ENCODE measurements around the gene BRINP2. TPM values are rescaled to one million over a fixed set of nuclear protein-coding genes. Genes with fewer than 3 reads are reported as not detected.

Gene BRINP2
- total and polyA plus RNA-seq, 9 donors = 0.02 to 0.70 (median 0.16) TPM; not detected in 3

DNA sequence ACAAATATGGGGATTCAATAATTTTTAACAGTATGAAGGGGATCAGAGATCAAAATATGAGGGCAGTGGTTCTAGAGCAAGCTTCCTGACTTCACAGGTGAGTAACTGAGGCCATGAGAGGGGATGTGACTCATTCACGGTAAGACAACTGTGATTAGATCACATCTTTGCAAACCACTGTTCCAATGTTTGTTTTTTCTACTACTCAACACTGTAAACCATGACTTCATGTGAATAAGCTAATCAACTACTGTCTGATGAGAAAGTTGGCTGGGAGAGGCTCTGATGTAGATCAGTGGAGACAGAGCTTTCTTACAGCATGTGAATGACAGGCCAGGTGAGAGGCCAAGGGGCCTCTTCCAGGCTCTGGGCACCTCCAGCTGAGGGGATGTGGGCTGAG, 84.7 kb downstream of the BRINP2 start:
- Histone ChIP-seq H3K27me3 (no peaks in the 10 kb centered on the region), H3K9me3 (no peaks in the 10 kb centered on the region), H3K4me3 (no peak overlapping the region), H3K27ac (no peak overlapping the region), H3K4me1 (ENCODE audit: insufficient read depth) (no peaks in the 10 kb centered on the region), H3K36me3 (no peaks in the 10 kb centered on the region)
- TF ChIP-seq, protein P1, sequence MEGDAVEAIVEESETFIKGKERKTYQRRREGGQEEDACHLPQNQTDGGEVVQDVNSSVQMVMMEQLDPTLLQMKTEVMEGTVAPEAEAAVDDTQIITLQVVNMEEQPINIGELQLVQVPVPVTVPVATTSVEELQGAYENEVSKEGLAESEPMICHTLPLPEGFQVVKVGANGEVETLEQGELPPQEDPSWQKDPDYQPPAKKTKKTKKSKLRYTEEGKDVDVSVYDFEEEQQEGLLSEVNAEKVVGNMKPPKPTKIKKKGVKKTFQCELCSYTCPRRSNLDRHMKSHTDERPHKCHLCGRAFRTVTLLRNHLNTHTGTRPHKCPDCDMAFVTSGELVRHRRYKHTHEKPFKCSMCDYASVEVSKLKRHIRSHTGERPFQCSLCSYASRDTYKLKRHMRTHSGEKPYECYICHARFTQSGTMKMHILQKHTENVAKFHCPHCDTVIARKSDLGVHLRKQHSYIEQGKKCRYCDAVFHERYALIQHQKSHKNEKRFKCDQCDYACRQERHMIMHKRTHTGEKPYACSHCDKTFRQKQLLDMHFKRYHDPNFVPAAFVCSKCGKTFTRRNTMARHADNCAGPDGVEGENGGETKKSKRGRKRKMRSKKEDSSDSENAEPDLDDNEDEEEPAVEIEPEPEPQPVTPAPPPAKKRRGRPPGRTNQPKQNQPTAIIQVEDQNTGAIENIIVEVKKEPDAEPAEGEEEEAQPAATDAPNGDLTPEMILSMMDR (IDR thresholded peaks at IDR 0.05) = no peak
- TF ChIP-seq POLR2A (IDR thresholded peaks at IDR 0.05) (no peak), EP300 (IDR thresholded peaks at IDR 0.05) (no peak)
- WGBS, 3 donors = 81 to 91% (median 89%) methylated on average over 1 of the region's 1 CpG
- no peak for DNase-seq
- intact Hi-C loops (cut with DNase I) = no loop called here

DNA sequence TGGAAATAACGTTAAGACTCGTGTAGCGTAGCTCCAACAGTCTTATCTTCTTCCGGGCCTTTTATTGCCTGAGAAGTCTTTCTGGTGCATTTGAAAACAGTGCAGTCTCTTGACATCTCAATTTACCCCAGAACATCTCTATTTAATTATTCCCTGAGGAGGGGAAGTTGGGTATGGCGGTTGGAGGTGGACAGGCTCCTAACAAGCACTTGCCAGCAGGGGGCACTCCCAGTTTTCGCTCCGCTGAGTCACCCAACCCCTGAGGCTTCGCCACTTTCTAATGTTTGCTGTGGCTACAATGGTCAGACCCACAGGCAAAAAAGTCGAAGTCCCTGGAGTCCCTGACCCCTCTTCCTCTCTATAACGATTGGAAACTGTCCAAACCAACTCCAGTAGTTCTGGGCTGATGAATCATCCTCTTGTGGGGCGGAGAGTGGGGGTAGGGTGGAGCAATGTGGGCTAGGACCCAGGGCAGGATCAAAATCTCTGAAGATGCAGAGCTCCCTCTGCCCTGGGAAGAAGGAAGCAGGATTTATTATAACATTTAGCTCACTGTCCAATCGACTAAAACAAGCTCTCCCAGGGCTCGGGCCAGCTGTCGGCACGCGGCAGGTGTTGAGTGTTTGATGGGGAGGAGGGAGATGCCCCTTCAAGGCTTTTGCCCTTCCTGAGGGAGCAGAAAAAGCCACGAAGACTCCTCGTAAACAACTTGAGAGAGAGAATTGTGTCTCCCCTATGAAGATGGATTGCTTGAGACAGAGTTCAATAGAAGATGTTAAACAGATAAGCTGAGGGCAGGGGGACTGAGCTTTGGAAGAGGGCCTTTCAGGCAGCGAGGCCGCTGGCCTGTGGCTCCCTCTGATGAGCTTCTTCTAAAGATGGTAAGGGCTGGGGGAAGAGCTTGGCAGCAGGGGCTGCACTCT, 85.7 kb downstream of the BRINP2 start:
- Histone ChIP-seq H3K9me3 (no peaks in the 10 kb centered on the region), H3K4me1 (ENCODE audit: insufficient read depth) (no peaks in the 10 kb centered on the region), H3K27ac (no peak overlapping the region), H3K36me3 (no peaks in the 10 kb centered on the region), H3K27me3 (no peaks in the 10 kb centered on the region), H3K4me3 (no peak overlapping the region)
- WGBS, 3 donors = 32 to 43% (median 37%) methylated on average over 20 of the region's 20 CpGs
- peak; percentile 33 to 69 (median 44) for DNase-seq
- intact Hi-C loops (cut with DNase I) = no loop called here
- no peak for TF ChIP-seq EP300 (IDR thresholded peaks at IDR 0.05)
- TF ChIP-seq POLR2A (IDR thresholded peaks at IDR 0.05) = no peak
- TF ChIP-seq, protein P1 (IDR thresholded peaks at IDR 0.05) = peak in 1 of 3 donors; percentile 29

DNA sequence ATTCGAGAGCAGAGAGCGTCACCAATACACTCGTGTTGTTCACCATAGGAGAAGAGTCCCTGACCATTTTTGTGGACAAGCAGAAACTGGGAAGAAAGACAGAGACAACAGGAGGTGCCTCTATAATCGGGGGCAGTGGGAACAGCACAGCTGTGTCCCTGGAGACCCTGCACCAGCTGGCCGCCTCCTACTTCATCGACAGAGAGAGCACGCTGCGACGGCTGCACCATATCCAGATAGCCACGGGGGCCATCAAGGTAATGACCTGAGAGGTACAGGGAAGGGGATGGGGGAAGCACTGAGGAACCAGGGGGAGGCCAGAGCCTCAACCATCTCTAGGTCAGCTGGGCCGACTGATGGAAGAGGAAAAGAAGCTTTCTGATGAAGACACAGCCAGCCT, 86.4 kb downstream of the BRINP2 start:
- Histone ChIP-seq H3K9me3 (no peaks in the 10 kb centered on the region), H3K4me1 (ENCODE audit: insufficient read depth) (no peaks in the 10 kb centered on the region), H3K27me3 (no peaks in the 10 kb centered on the region), H3K27ac (no peak overlapping the region), H3K4me3 (no peak overlapping the region), H3K36me3 (no peaks in the 10 kb centered on the region)
- TF ChIP-seq, protein P1 (IDR thresholded peaks at IDR 0.05) = no peak
- no peak for TF ChIP-seq POLR2A (IDR thresholded peaks at IDR 0.05)
- TF ChIP-seq EP300 (IDR thresholded peaks at IDR 0.05) = no peak
- no peak for DNase-seq
- intact Hi-C loops (cut with DNase I) = no loop called here
- 73 to 78% (median 76%) methylated on average over 11 of the region's 11 CpGs for WGBS, 3 donors

DNA sequence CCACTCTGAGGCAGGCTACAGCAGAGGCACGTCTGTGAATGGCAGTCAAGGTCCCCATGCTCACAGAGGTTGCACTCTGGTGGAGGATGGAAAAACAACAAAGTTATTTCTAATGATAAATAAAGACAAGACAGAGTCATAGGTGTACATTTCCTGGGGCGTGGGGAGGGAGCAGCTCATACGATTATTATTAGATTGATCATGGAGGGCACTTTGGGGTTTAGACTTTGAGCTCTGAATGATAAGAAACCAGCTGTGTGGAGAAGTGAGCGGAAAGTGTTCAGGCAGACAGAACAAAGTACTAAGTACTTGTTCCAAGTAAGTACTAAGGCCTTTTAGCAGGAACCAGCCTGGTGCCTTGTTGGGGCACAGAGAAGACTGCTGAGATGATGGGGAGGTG, 86.8 kb downstream of the BRINP2 start:
- no peak overlapping the region for H3K4me3 ChIP-seq
- WGBS, 3 donors = 84 to 86% (median 85%) methylated on average over 4 of the region's 4 CpGs
- no peaks in the 10 kb centered on the region for H3K27me3 ChIP-seq
- H3K36me3 ChIP-seq = no peaks in the 10 kb centered on the region
- intact Hi-C loops (cut with DNase I) = no loop called here
- no peaks in the 10 kb centered on the region for H3K4me1 ChIP-seq (ENCODE audit: insufficient read depth)
- H3K9me3 ChIP-seq = no peaks in the 10 kb centered on the region
- TF ChIP-seq EP300 (IDR thresholded peaks at IDR 0.05) (no peak), POLR2A (IDR thresholded peaks at IDR 0.05) (no peak)
- TF ChIP-seq, protein P1 (IDR thresholded peaks at IDR 0.05) = no peak
- no peak overlapping the region for H3K27ac ChIP-seq
- DNase-seq = no peak
